Right lobe of liver (tissue), 6 donors: Measurements from ENCODE around the gene TMEM130. TPM values are rescaled to one million over a fixed set of nuclear protein-coding genes. Genes with fewer than 3 reads are reported as not detected.

ENCODE experiments used
- ATAC-seq, 4 donors: fragments of 200-7000 bp; cut with Tn5 transposase; one replicate each; pipeline ENCODE4 v1.9.1; 2020; ENCODE audit warnings: mild to moderate bottlenecking in 4 of 4, moderate library complexity in 4 of 4
- DNase-seq, 3 donors: peaks; one replicate each; pipeline ENCODE4 v3.0.0-alpha.2; 2020
- H3K27ac ChIP-seq, 3 donors: fragments of 200-600 bp; one replicate each; pipeline ENCODE4 v1.8.0; 2022
- H3K27me3 ChIP-seq, 2 donors: fragments of 200-600 bp; one replicate each; pipeline ENCODE4 v1.8.0; 2022
- H3K36me3 ChIP-seq, 4 donors: fragments of 200-600 bp; sonication (generic) in 1 of 4; one replicate each; pipeline versions ENCODE4 v1.5.1 to v1.8.0; 2017 to 2022; ENCODE audit warnings: control low read depth in 1 of 4
- H3K4me1 ChIP-seq, 4 donors: fragments of 200-600 bp; sonication (generic) in 1 of 4; one replicate each; pipeline versions ENCODE4 v1.5.1 to v1.8.0; 2017 to 2022; ENCODE audit warnings: control low read depth in 1 of 4
- H3K4me3 ChIP-seq, 3 donors: fragments of 200-600 bp; one replicate each; pipeline ENCODE4 v1.8.0; 2022
- H3K9me3 ChIP-seq, 4 donors: fragments of 200-600 bp; sonication (generic) in 1 of 4; one replicate each; pipeline versions ENCODE4 v1.5.1 to v1.8.0; 2017 to 2022; ENCODE audit warnings: control low read depth in 1 of 4
- CTCF ChIP-seq, 4 donors: fragments of 200-600 bp in 3 of 4; fragments of 450-650 bp in 1 of 4; IDR thresholded peaks; one replicate each; pipeline versions ENCODE4 v1.5.1 to v1.8.0; 2016 to 2022; ENCODE audit warnings: antibody characterized with exemption in 4 of 4, mild to moderate bottlenecking in 2 of 4
- POLR2A ChIP-seq: fragments of 450-650 bp; IDR thresholded peaks from one replicate; pipeline ENCODE4 v1.6.1; 2017; ENCODE audit warnings: antibody characterized with exemption, mild to moderate bottlenecking
- WGBS: methylation state at CpG from one replicate; pipeline ENCODE4 v1.1.6; 2018; ENCODE audit warnings: low coverage, low lambda C conversion rate; ENCODE audit not compliant: insufficient coverage; ENCODE audit errors: missing lambda C conversion rate; 5-methylcytosine and 5-hydroxymethylcytosine counted together
- intact Hi-C, 2 donors: fragments of 100-400 bp; cut with DNase I; formaldehyde crosslinking; loops; one replicate each; pipeline versions ENCODE4 v1.11.2 to v1.14.1; 2022
- total RNA-seq, 6 experiments: library from RNA; depleted of rRNA in 2 of 6; stranded (reverse); fragments of >200 nt in 2 of 6; fragmentation: NEBNext Ultra II Directional in 3 of 6; extraction: Animal tissue kit (Norgen Biotek cat#: 25700) in 3 of 6; gene quantifications; one replicate each; pipeline versions ENCODE4 v1.1.0 to v1.2.4, GENCODE V29; 2016 to 2023
- donor health status: DM: no; HTN: yes; CAD: no.
- donor health status: DM: no; HTN: no; CAD: no.
- donor health status: DM: no; HTN: no; CAD: no.
- donor health status: DM: no; HTN: yes; CAD: no.
- donor health status: DM: no; HTN: yes; CAD: no.

The TMEM130 gene
- total RNA-seq, 6 experiments from 2014 or later = not detected

DNA sequence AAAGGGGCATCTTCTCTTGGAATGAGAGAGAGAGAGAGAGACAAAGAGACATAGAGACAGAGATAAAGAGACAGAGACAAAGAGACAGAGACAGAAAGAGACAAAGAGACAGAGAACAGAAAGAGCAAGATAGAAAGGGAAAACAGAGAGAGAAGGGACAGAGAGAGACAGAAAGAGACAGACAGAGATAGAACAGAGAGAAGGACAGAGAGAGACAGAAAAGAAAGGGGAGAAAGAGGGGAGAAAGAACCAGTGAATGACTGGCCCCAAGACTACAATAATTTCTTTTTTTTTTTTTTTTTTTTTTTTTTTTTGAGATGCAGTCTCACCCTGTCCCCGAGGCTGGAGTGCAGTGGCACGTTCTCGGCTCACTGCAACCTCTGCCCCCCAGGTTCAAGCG, 7.6 kb downstream of the TMEM130 start:
- no peak overlapping the region for H3K4me3 ChIP-seq
- H3K27ac ChIP-seq = no peak overlapping the region
- H3K4me1 ChIP-seq = no peaks in the 10 kb centered on the region
- ATAC-seq (no peak), DNase-seq (no peak)
- H3K27me3 ChIP-seq = no peaks in the 10 kb centered on the region
- intact Hi-C loops = no loop called here
- no peaks in the 10 kb centered on the region for H3K36me3 ChIP-seq
- H3K9me3 ChIP-seq = no peaks in the 10 kb centered on the region
- WGBS = 100% methylated on average over 3 of the region's 4 CpGs
- TF ChIP-seq CTCF (IDR thresholded peaks at IDR 0.05) (no peak), POLR2A (no peak)

DNA sequence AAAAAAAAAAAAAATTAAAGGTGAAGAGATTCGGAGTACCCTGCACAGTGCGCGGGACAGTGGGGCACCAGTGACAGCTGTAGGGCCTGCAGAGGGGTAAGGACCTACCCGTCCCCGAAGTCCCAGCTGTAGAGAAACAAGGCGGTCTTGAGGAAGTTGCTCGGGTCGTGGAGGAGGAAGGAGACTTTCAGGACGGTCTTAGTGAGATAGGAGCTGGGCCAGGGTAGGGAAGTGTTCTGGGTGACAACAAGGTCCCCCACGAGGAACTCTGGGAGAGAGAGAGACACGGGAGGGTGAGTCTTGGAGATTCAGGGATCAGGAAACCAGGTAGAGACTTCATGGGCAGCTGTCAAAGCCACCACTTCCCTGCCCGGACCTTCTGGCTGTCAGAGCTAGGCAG, 9.7 kb downstream of the TMEM130 start:
- intact Hi-C loops = no loop called here
- peak in 2 of 4 donors; percentile 42 to 52 for ATAC-seq
- Histone ChIP-seq H3K36me3 (no peaks in the 10 kb centered on the region), H3K4me1 (no peaks in the 10 kb centered on the region), H3K9me3 (no peaks in the 10 kb centered on the region), H3K27me3 (no peaks in the 10 kb centered on the region), H3K4me3 (no peak overlapping the region), H3K27ac (no peak overlapping the region)
- DNase-seq = no peak
- 64% methylated on average over 8 of the region's 12 CpGs for WGBS
- no peak for TF ChIP-seq CTCF (IDR thresholded peaks at IDR 0.05)

DNA sequence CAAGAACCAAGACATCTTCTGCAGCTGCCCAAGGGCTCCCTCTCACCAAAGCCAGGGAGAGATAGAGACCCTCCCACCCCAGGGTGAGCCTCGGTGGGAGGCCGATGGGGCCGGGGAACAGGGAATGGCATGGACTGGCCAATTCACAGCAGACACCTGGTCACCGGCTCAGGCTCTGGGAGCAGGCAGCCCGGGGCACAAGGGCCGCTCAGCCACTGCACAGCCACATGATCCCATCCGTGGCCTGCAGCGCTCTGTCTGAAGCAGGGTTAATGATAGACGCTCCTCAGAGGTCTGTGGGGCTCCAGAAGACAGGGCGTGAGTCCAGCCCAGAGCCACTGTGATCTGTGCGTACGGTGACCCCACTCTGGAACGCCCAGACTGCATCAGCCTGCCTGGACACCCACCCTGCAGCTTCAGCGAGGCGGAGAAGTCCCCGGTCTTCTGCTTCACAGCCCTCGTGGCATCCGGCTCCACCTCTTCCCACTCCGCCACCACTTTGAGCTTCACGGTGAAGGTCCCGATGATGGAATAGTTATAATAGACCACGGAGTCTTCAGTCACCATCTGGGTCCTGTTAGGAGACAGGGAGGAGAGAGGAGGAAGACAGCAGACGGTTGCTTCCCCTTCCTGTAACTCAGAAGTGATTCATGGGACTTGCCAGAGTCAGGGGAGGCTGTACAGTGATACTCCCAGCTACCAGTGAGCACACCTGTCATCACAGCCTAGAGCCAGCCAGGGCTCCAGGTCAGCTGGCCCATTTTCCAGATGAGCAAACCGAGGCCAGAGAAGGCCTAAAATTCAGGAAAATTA, 14.0 kb downstream of the TMEM130 start:
- DNase-seq = no peak
- no peaks in the 10 kb centered on the region for H3K9me3 ChIP-seq
- no peaks in the 10 kb centered on the region for H3K27me3 ChIP-seq
- intact Hi-C loops = no loop called here
- no peak for TF ChIP-seq CTCF (IDR thresholded peaks at IDR 0.05)
- no peak for TF ChIP-seq POLR2A
- H3K4me3 ChIP-seq = no peak overlapping the region
- 47% methylated on average over 5 of the region's 24 CpGs for WGBS
- no peak overlapping the region for H3K27ac ChIP-seq
- H3K4me1 ChIP-seq = peaks cover 0 to 3% (median 0%) of the 10 kb centered on the region in 4 donors
- H3K36me3 ChIP-seq = no peaks in the 10 kb centered on the region
- ATAC-seq = no peak

- no peak for DNase-seq
- Histone ChIP-seq H3K36me3 (no peaks in the 10 kb centered on the region), H3K9me3 (no peaks in the 10 kb centered on the region), H3K4me1 (peaks cover 0 to 3% (median 0%) of the 10 kb centered on the region in 4 donors), H3K4me3 (no peak overlapping the region), H3K27ac (no peak overlapping the region), H3K27me3 (no peaks in the 10 kb centered on the region)
- no peak for ATAC-seq
- TF ChIP-seq POLR2A (no peak), CTCF (IDR thresholded peaks at IDR 0.05) (no peak)
- intact Hi-C loops = no loop called here
- WGBS = 50% methylated on average over 4 of the region's 4 CpGs
These were observed 17.0 kb downstream of the TMEM130 start for GRCh38 chr7:98852826-98853225.
